Measurements from ENCODE around the gene CYP8B1.

CYP8B1 gene

GRCh38 chr3:42875325-42876151, at the start of gene CYP8B1:
Gene CYP8B1, minus strand, starts transcription at chr3:42875879. Its CDS starts 63 bp downstream, at chr3:42875816.
- no peak for DNase-seq

- DNase-seq, result no peak
Observed at GRCh38 chr3:42923606-42924005, 47.9 kb upstream of the CYP8B1 start.

GRCh38 chr3:42914771-42915515, 39.3 kb upstream of the CYP8B1 start:
- no peak for DNase-seq

- DNase-seq, result no peak
Observed at GRCh38 chr3:42911551-42911950, 35.9 kb upstream of the CYP8B1 start.

GRCh38 chr3:42908675-42909074, 33.0 kb upstream of the CYP8B1 start:
- DNase-seq, result no peak

GRCh38 chr3:42906848-42907183, 31.1 kb upstream of the CYP8B1 start:
- DNase-seq, result no peak

- DNase-seq, result no peak
Observed at GRCh38 chr3:42906070-42906847, 30.6 kb upstream of the CYP8B1 start, which contains the start of gene ZNF662. Gene ZNF662, plus strand, starts transcription at chr3:42906142. Its CDS starts 1,973 bp downstream, at chr3:42908115.

GRCh38 chr3:42905740-42906069, 30.0 kb upstream of the CYP8B1 start:
- DNase-seq, result peak; percentile 32

GRCh38 chr3:42904076-42904475, 28.4 kb upstream of the CYP8B1 start:
- no peak for DNase-seq

GRCh38 chr3:42902257-42902656, 26.6 kb upstream of the CYP8B1 start:
- no peak for DNase-seq

GRCh38 chr3:42901073-42901415, 25.4 kb upstream of the CYP8B1 start:
- DNase-seq, result no peak

GRCh38 chr3:42900226-42901072, 24.8 kb upstream of the CYP8B1 start:
- DNase-seq, result no peak

- DNase-seq, result no peak
Observed at GRCh38 chr3:42898896-42899675, 23.4 kb upstream of the CYP8B1 start.

- peak; percentile 53 for DNase-seq
Observed at GRCh38 chr3:42895580-42895868, 19.8 kb upstream of the CYP8B1 start.

GRCh38 chr3:42894698-42895579, 19.3 kb upstream of the CYP8B1 start:
- DNase-seq, result no peak

- DNase-seq, result no peak
Observed at GRCh38 chr3:42892807-42893206, 17.1 kb upstream of the CYP8B1 start.

GRCh38 chr3:42892169-42892568, 16.5 kb upstream of the CYP8B1 start:
- DNase-seq, result no peak

GRCh38 chr3:42891042-42891441, 15.4 kb upstream of the CYP8B1 start:
- no peak for DNase-seq

- DNase-seq, result no peak
Observed at GRCh38 chr3:42887084-42887483, 11.4 kb upstream of the CYP8B1 start.

- DNase-seq, result no peak
Observed at GRCh38 chr3:42886294-42886822, 10.7 kb upstream of the CYP8B1 start.

GRCh38 chr3:42884324-42884723, 8.6 kb upstream of the CYP8B1 start:
- no peak for DNase-seq

Data from NCI-H2029 (cell line).